Transverse colon (tissue), 4 donors: Measurements from ENCODE around the gene CYP2F1. TPM values are rescaled to one million over a fixed set of nuclear protein-coding genes. Genes with fewer than 3 reads are reported as not detected.

Experiments
- DNase-seq: peaks from one replicate; pipeline ENCODE4 v3.0.0-alpha.2; 2019
- H3K27ac ChIP-seq, 4 donors: fragments of 200-600 bp; sonication (generic); 2 replicates each; pipeline ENCODE4 v1.5.1; 2016 to 2018; ENCODE audit warnings: inconsistent platforms in 4 of 4
- H3K27me3 ChIP-seq: fragments of 200-600 bp; sonication (generic); 2 replicates; pipeline ENCODE4 v1.5.1; 2017; ENCODE audit warnings: inconsistent platforms
- H3K36me3 ChIP-seq, 4 donors: fragments of 200-600 bp; sonication (generic); 2 replicates each; pipeline ENCODE4 v1.5.1; 2017 to 2019; ENCODE audit warnings: inconsistent platforms in 4 of 4
- H3K4me1 ChIP-seq, 4 donors: fragments of 200-600 bp; sonication (generic); 2 replicates each; pipeline ENCODE4 v1.5.1; 2017 to 2020; ENCODE audit warnings: inconsistent platforms in 4 of 4
- H3K4me3 ChIP-seq, 4 donors: fragments of 200-600 bp; sonication (generic); 1 replicate in 1 of 4; 2 replicates in 3 of 4; pipeline versions ENCODE4 v1.5.1 to v1.6.1; 2017 to 2019; ENCODE audit warnings: inconsistent platforms in 4 of 4
- H3K9me3 ChIP-seq, 2 donors: fragments of 200-600 bp; sonication (generic); 2 replicates each; pipeline ENCODE4 v1.5.1; 2017 to 2019; ENCODE audit warnings: inconsistent platforms in 2 of 2
- CTCF ChIP-seq, 5 experiments: fragments of 200-600 bp in 3 of 5; fragments of 450-650 bp in 2 of 5; sonication (generic) in 3 of 5; IDR thresholded peaks; 1 replicate in 2 of 5; 2 replicates in 3 of 5; pipeline ENCODE4 v1.5.1; 2016 to 2017; ENCODE audit warnings: antibody characterized with exemption in 5 of 5, inconsistent platforms in 3 of 5, mild to moderate bottlenecking in 2 of 5, moderate library complexity in 1 of 5
- EP300 ChIP-seq: sonication (generic); formaldehyde crosslinking; IDR thresholded peaks from one replicate; pipeline ENCODE4 v1.6.1; 2017; ENCODE audit warnings: antibody characterized with exemption, low read depth
- POLR2A ChIP-seq: fragments of 450-650 bp; IDR thresholded peaks from one replicate; pipeline ENCODE4 v1.6.1; 2016; ENCODE audit warnings: antibody characterized with exemption, mild to moderate bottlenecking, moderate library complexity
- POLR2AphosphoS5 ChIP-seq, 3 donors: sonication (generic); formaldehyde crosslinking; IDR thresholded peaks; one replicate each; pipeline ENCODE4 v1.6.1; 2016; ENCODE audit warnings: antibody characterized with exemption in 3 of 3
- WGBS, 2 donors: methylation state at CpG; one replicate each; pipeline ENCODE4 v1.1.5; 2018; ENCODE audit warnings: low coverage in 1 of 2; 5-methylcytosine and 5-hydroxymethylcytosine counted together
- in situ Hi-C, 4 donors: fragments of 200-750 bp; cut with MboI; loops; one replicate each; pipeline versions ENCODE4 v1.15.0 to v1.15.1; 2017; ENCODE audit warnings: low sequenced_read_pairs in 3 of 4, low pct_ligation_motif_present in 1 of 4, low pct_unique_long_range_greater_than_20kb in 1 of 4
- intact Hi-C: fragments of 100-400 bp; cut with DNase I; formaldehyde crosslinking; loops from one replicate; pipeline ENCODE4 v1.15.1; 2023; ENCODE audit warnings: low total_unique reads
- total RNA-seq, 4 donors: library from RNA; depleted of rRNA; stranded (reverse); fragments of >200 nt; gene quantifications; one replicate each; pipeline ENCODE4 v1.1.0, GENCODE V29; 2016

Gene CYP2F1
- total RNA-seq, 4 donors from 2014 or later, result not detected

DNA sequence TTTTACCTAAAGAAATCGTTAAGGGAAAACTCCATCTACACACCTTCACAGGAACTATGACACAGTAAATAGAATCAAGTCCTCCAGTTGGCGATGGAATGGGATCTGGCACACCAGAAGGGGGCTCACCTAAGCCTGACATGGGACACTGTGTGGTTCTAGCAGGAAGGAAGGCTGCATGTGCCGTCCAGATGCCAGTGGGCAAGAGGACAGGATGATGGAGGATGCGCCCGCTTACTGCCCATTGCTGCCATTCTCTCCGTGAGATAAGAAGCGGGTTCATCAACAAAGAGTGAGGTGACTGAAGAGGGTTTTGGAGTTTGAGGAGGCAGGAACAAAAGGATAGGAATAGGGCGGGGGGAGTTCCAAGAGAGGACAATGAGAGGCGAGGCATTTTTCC lies 2.9 kb upstream of the CYP2F1 start:
- WGBS, 2 donors, result 89% methylated on average over 9 of the region's 9 CpGs; no CpG with 5 or more reads in 1 of the 2 donors

GRCh38 chr19:41111750-41112295 lies 2.4 kb upstream of the CYP2F1 start:
- intact Hi-C loops (no loop called here), in situ Hi-C loops (no loop called here)
- no peak overlapping the region for H3K4me3 ChIP-seq
- H3K27me3 ChIP-seq, result no peaks in the 10 kb centered on the region
- H3K9me3 ChIP-seq, result no peaks in the 10 kb centered on the region
- H3K27ac ChIP-seq, result no peak overlapping the region
- WGBS, 2 donors, result 87% methylated on average over 5 of the region's 5 CpGs; no CpG with 5 or more reads in 1 of the 2 donors
- no peaks in the 10 kb centered on the region for H3K4me1 ChIP-seq
- no peak for TF ChIP-seq POLR2AphosphoS5 (IDR thresholded peaks at IDR 0.05)
- TF ChIP-seq POLR2A, result no peak
- TF ChIP-seq CTCF (IDR thresholded peaks at IDR 0.05), result no peak
- no peak for TF ChIP-seq EP300
- DNase-seq, result no peak
- H3K36me3 ChIP-seq, result no peaks in the 10 kb centered on the region

More for the DNA sequence above, 2.9 kb upstream of the CYP2F1 start:
- Histone ChIP-seq H3K27ac (no peak overlapping the region), H3K4me1 (no peaks in the 10 kb centered on the region), H3K9me3 (no peaks in the 10 kb centered on the region), H3K4me3 (no peak overlapping the region), H3K36me3 (no peaks in the 10 kb centered on the region), H3K27me3 (no peaks in the 10 kb centered on the region)
- no peak for TF ChIP-seq POLR2A
- no peak for TF ChIP-seq POLR2AphosphoS5 (IDR thresholded peaks at IDR 0.05)
- no peak for TF ChIP-seq CTCF (IDR thresholded peaks at IDR 0.05)
- TF ChIP-seq EP300, result no peak
- intact Hi-C loops, result no loop called here
- in situ Hi-C loops, result no loop called here
- no peak for DNase-seq

- TF ChIP-seq POLR2AphosphoS5 (IDR thresholded peaks at IDR 0.05) (no peak), EP300 (no peak), POLR2A (no peak), CTCF (IDR thresholded peaks at IDR 0.05) (no peak)
- Histone ChIP-seq H3K4me3 (no peak overlapping the region), H3K4me1 (no peaks in the 10 kb centered on the region), H3K27me3 (no peaks in the 10 kb centered on the region), H3K36me3 (no peaks in the 10 kb centered on the region), H3K27ac (no peak overlapping the region), H3K9me3 (no peaks in the 10 kb centered on the region)
- intact Hi-C loops (no loop called here), in situ Hi-C loops (no loop called here)
- no peak for DNase-seq
- WGBS, 2 donors, result 80% methylated on average over 7 of the region's 7 CpGs; no CpG with 5 or more reads in 1 of the 2 donors
These were observed 1.4 kb upstream of the CYP2F1 start for GRCh38 chr19:41112728-41113290.

DNA sequence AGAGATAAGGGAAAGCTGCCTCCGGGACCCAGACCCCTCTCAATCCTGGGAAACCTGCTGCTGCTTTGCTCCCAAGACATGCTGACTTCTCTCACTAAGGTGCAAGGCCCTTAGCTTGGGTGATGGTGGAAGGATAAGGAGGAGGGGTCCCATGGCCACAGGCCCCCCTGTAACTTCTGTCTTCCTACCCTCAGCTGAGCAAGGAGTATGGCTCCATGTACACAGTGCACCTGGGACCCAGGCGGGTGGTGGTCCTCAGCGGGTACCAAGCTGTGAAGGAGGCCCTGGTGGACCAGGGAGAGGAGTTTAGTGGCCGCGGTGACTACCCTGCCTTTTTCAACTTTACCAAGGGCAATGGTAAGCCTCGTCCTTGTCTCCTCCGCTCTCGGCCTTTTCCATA lies 2.0 kb downstream of the CYP2F1 start:
- Histone ChIP-seq H3K27ac (no peak overlapping the region), H3K4me3 (no peak overlapping the region), H3K9me3 (no peaks in the 10 kb centered on the region), H3K4me1 (no peaks in the 10 kb centered on the region), H3K27me3 (no peaks in the 10 kb centered on the region), H3K36me3 (no peaks in the 10 kb centered on the region)
- in situ Hi-C loops, result no loop called here
- TF ChIP-seq POLR2A (no peak), EP300 (no peak), POLR2AphosphoS5 (IDR thresholded peaks at IDR 0.05) (no peak), CTCF (IDR thresholded peaks at IDR 0.05) (no peak)
- intact Hi-C loops, result no loop called here
- no peak for DNase-seq
- 87% methylated on average over 7 of the region's 8 CpGs; no CpG with 5 or more reads in 1 of the 2 donors for WGBS, 2 donors
